GM10266 (cell line): ENCODE measurements around the gene CMTM3.
"Not testable (repeated sequence)": the region's sequence is repeated elsewhere in the genome, so short reads cannot be mapped to it uniquely, and the experiment has no call there.

Source experiments
- DNase-seq: peaks from one replicate; pipeline ENCODE4 v3.0.0; 2012; ENCODE audit errors: extremely low spot score
- TF ChIP-seq, protein P1 (sequence below): IDR thresholded peaks from 2 replicates; pipeline ENCODE4 v1.5.1; 2012; ENCODE audit warnings: mild to moderate bottlenecking, low read depth; ENCODE audit not compliant: control insufficient read depth, insufficient read depth; ENCODE audit errors: missing control alignments

CMTM3 gene

DNA sequence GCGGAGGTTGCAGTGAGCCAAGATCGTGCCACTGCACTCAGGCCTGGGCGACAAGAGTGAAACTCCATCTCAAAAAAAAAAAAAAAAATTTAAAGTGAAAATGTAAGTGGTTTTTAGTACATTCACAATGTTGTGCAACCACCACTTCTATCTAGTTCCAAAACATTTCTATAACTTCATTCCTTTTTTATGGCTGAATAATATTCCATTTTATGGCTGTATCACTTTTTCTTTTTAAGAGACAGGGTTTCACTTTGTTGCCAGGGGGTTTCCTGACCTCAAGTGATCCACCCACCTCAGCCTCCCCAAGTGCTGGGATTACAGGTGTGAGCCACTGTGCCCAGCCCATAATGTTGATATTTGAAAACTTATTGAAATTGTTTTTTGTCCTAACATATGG, 11.7 kb upstream of the CMTM3 start:
- DNase-seq = no peak
- TF ChIP-seq, protein P1, sequence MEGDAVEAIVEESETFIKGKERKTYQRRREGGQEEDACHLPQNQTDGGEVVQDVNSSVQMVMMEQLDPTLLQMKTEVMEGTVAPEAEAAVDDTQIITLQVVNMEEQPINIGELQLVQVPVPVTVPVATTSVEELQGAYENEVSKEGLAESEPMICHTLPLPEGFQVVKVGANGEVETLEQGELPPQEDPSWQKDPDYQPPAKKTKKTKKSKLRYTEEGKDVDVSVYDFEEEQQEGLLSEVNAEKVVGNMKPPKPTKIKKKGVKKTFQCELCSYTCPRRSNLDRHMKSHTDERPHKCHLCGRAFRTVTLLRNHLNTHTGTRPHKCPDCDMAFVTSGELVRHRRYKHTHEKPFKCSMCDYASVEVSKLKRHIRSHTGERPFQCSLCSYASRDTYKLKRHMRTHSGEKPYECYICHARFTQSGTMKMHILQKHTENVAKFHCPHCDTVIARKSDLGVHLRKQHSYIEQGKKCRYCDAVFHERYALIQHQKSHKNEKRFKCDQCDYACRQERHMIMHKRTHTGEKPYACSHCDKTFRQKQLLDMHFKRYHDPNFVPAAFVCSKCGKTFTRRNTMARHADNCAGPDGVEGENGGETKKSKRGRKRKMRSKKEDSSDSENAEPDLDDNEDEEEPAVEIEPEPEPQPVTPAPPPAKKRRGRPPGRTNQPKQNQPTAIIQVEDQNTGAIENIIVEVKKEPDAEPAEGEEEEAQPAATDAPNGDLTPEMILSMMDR = no peak

DNA sequence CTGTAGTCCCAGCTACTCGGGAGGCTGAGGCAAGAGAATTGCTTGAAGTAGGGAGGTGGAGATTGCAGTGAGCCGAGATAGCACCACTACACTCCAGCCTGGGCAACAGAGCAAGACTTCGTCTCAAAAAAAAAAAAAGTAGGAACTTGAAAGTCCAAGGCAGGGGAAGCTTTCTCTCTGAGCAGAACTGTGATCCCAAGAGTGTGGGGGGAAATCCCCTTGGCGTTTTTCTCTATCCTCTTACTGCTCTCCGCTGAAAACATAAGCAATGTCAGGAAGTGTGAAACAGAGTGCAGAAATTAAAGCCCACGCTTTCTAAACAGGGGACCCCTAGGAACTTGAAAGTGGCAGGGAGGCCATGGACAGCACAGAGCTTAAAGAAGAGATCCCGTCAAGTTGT, 9.8 kb upstream of the CMTM3 start:
- no peak for DNase-seq
- TF ChIP-seq, protein P1 = no peak

DNA sequence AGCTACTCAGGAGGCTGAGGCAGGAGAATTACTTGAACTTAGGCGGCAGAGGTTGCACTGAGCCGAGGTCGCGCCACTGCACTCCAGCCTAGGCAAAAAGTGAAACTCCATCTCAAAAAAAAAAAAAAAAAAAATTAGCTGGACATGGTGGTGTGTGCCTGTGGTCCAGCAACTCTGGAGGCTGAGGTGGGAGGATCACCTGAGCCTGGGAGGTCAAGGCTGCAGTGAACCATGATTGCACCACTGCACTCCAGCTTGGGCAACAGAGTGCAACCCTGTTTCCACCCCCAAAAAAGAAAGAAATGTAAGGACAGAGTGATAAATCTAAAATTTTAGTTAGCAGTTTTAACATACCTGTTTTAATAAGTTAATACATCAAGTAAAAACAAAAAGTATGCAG, 7.9 kb upstream of the CMTM3 start:
- DNase-seq = not testable (repeated sequence)

DNA sequence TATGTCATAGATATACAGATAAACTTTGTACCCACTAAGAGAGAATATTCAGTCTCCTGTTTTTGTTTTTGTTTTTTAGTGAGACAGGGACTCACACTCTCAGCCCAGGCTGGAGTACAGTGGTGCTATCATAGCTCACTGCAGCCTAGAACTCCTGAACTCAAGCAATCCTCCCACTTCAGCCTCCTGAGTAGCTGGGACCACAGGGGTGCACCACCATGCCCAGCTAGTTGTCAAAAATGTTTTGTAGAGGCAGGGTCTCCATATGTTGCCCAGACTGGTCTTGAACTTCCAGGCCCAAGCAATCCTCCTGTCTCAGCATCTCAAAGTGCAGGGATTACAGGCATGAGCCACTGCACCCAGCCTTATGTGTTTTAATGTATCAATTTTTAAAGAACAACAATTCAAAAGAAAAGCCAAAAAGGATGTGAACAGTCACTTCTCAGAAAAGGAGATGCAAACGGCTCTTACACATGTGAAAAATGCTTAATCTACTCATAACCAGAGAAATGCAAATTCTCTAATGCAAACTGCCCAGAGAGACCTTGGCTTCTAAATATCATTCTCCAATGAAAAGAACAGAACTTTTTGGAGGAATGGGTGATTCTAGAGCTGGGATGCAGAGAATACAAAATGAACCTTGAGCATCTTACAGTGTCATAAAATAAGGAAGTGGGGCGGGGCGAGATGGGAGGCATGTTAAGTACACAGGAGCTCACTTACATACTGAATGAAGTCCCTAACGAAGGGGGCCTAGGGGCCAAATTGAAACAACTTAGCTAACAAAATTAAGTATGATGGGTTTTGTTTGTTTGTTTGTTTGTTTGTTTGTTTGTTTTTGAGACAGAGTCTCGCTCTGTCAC, 7.3 kb upstream of the CMTM3 start:
- DNase-seq = no peak
- TF ChIP-seq, protein P1 = no peak

DNA sequence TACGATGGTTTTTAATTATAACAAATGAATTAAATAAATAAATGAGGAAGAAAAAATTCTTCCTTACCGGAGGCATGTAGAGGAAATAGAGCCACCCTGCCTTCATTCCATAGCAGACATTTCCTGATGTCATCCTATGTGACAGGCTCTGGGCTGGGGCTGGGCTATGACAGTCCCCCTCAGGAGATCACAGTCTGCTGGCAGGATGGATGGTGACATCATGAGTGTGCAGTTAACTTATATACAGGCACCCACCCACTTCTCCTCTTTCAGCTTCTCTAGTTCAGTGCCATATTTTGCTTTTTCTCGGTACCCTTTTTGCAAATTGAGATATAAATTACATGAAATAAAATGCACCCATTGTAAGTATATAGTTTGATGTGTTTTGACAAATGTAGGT, 6.4 kb upstream of the CMTM3 start:
- DNase-seq = no peak
- TF ChIP-seq, protein P1 = no peak

DNA sequence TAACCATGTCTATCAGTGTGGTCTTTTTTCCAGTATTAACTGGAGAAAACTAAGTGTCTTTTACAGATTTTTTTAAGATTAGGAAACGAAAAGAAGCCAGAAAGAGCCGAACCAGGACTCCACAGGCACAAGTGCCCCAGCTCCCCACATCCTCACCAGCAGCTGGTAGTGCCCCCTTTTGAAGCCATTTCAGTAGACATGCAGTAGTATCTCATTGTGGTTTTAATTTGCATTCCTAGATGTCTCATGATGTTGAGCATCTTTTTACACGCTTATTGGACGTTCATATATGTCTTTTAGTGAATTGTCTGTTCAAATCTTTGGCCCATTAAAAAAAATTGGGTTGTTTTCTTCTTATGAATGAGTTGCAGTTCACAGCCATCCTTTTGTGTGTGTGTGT, 4.8 kb upstream of the CMTM3 start:
- no peak for DNase-seq
- TF ChIP-seq, protein P1 = no peak

GRCh38 chr16:66600477-66600876, 4.0 kb upstream of the CMTM3 start:
- DNase-seq = no peak
- TF ChIP-seq, protein P1 = no peak
